LNCAP (cell line): ENCODE results near the gene NIPAL4.

Experiments
- TF ChIP-seq, protein P1 (sequence below): fragments of 450-650 bp; IDR thresholded peaks from 2 replicates; pipeline ENCODE4 v1.5.1; 2017; ENCODE audit warnings: mild to moderate bottlenecking

Gene NIPAL4

DNA sequence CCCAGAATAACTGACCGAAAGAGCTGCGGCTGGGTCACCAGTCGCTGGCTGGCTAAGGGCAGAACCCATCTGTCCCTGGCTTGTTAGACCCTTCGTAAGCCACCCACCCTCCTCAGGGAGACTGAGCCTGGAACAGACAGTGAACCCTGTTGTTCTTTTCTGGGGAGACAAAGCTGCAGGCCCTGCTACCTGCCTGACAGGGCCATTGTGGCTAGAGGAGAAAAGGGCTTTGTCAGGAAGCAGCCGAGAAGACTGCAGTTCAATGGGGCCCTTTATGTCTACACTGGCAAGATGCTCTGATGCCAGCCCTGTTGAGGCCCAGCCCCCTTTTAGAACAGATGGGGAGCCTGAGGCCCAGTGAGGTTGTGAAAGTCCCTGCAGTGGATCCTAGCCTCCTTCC is 3.7 kb upstream of the NIPAL4 start:
- TF ChIP-seq, protein P1, sequence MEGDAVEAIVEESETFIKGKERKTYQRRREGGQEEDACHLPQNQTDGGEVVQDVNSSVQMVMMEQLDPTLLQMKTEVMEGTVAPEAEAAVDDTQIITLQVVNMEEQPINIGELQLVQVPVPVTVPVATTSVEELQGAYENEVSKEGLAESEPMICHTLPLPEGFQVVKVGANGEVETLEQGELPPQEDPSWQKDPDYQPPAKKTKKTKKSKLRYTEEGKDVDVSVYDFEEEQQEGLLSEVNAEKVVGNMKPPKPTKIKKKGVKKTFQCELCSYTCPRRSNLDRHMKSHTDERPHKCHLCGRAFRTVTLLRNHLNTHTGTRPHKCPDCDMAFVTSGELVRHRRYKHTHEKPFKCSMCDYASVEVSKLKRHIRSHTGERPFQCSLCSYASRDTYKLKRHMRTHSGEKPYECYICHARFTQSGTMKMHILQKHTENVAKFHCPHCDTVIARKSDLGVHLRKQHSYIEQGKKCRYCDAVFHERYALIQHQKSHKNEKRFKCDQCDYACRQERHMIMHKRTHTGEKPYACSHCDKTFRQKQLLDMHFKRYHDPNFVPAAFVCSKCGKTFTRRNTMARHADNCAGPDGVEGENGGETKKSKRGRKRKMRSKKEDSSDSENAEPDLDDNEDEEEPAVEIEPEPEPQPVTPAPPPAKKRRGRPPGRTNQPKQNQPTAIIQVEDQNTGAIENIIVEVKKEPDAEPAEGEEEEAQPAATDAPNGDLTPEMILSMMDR: no peak

DNA sequence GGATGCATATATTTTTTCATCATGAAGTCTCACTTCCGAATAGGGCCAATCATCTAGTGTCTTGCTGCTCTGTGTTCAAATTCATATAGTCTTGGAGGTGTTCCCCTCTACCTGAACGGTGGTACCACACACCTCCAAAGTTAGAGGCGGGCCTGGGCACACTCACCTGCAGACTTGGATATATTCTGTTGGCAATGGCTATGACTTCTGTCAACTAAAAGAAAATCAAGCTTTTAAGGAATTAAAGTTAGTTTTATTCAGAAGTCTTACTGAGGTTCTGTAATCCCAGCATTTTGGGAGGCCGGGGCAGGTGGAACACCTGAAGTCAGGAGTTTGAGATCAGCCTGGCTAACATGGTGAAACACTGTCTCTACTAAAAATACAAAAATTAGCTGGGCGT is 2.6 kb upstream of the NIPAL4 start:
- TF ChIP-seq, protein P1: no peak

DNA sequence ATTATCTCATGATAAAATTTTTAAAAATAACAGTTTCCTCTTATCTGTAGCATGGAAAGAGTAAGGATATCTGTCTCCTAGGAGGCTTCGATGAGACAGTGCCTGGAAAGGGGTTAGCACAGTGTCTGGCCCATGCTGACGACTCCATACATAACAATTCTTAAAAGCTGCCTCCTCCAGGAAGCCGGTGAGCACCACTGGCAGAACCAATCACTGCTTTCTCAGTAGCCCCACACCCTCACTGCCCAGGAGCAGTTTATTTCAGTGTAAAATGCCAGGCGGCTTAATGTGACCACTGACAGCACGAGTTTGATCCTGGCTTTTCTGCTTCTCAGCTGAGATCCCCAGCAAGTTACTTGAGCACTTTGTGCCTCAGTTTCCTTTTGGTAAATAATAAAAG is 1.2 kb upstream of the NIPAL4 start:
- TF ChIP-seq, protein P1: no peak

DNA sequence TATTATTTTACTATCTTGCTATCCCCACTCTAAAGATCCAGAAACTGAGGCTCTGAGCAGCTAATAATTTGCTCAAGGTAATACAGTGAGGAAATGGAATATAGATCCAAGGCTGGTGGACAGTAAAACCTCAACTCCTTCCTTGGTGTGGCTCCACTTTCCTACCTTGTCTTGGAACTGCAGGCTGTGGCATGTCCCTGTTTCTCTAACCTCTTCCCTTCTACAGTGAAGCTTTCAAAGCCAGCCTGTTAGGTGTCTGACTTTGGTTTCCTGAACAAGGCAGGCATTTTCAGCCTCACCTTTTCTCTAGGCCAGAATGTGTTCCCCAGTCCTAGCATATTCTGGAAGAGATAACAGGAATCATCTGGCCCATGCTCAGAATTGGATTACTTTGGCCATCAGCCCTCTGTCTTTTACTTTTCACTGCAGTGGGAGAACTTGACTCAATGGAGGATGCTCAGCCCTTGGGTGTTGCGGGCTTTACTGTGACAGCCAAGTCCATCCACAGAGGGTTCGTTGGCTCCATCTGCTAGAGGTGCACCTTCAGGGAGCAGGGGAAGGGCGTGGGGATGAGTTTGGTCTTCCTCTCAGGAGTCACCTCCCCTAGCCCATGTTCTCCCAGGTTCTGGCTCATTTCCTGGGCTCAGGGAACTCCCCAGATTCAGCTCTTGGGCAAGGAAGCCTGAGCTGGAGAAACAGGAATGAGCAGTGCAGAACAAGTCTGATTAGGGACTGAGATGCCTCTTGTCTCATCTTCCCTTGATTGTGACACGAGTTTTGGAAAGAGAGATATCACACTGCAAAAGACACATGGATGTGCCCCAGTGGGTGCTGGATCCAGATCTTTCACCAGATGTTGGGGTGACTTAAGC is 1.1 kb downstream of the NIPAL4 start:
- TF ChIP-seq, protein P1: no peak

DNA sequence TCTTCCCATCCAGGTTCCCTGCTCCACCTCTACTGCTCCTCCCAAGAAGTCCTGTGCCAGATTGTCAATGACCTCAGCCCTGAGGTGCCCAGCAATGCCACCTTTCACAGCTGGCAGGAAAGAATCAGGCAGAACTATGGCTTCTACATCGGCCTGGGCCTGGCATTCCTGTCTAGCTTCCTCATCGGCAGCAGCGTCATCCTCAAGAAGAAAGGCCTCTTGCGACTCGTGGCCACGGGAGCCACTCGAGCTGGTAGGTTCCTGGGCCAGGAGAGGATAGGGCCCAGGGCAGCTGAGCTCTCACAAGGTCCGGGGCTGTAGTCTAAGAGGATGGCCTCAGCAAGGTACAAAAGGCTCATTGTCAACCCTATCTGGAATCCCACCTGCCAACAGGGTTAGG is 3.1 kb downstream of the NIPAL4 start:
- TF ChIP-seq, protein P1: no peak

DNA sequence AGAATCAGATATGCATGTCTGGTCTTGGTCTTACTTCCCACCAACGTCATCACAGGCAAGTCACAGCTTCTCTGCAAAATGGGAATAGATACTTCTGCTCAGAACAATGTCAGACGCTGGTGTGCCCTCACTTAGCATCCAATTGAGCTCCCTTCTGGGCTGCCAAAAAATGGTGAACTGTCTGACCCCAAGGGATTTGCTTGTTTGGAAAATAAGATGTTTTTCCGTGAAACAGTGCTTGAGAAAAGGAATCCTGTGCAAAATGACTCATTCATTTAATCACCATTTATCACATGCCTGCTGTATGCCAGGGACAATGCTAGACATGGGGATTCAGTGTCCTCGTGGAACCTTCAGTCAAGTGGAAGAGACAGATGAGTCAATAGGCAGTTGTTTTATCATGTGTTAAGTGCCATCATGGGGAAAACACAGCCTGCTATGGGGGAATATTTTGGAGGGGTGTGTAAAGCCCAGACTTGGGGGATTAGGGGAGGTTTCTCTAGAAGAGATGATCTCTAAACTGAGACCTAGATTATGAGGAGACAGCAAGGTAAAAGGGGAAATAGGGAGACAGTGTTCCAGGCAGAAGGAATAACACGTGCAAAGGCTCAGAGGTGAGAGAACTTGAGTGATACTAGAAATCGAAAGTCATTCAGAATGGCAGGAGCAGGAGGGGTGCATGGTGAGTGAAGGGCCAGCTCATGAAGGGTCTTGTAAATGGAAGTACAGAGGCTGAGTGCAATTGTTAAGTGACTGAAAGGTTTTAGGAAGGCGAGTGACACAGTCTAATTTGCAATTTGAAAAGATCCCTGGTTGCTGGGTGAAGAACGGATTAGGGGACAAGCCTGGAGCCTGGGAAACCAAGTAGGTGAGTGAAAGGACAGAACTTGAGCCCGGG is 3.9 kb downstream of the NIPAL4 start:
- TF ChIP-seq, protein P1: no peak

DNA sequence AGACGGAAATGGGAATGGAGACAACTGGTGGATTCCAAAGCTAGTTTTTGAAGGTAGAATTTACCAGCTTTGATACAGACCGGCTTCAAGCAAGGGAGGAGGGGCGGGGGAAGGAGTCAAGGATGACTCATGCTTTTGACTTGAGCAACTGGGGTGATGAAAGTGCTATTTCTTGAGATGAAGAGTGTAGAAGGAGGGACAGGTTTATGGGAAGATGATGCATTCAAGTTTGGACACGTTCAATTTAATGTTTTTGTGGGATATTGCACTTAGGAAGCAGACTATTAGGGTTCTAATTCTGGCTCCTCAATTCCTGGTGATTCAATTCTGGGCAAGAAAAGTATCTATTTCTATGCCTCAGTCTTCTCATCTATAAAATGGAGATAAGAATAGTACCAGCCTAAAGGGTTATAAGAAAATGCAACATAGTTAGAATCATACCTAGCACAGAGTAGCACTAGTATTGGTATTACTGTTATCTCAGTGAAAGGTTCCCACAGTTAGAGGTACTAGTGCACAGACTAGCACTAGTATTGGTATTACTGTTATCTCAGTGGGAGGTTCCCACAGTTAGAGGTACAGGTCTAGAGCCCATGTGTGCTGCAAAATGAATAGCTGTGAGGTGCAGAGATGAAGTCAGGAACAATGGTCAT is 4.6 kb downstream of the NIPAL4 start:
- TF ChIP-seq, protein P1: no peak
